Activated CD8-positive, alpha-beta memory T cell treated with anti-CD3 and anti-CD28 coated beads for 4 hours (primary cell): ENCODE measurements around the gene ZNF683.
"Not testable (repeated sequence)": the region's sequence is repeated elsewhere in the genome, so short reads cannot be mapped to it uniquely, and the experiment has no call there.

Experiments
- DNase-seq, 2 donors: peaks; one replicate each; pipeline ENCODE4 v3.0.0-alpha.2; 2020; ENCODE audit warnings: low read depth in 2 of 2

ZNF683 gene

GRCh38 chr1:26337206-26337535 is 35.4 kb downstream of the ZNF683 start:
- no peak for DNase-seq

- DNase-seq = peak; percentile 74 to 80
These were observed 35.9 kb downstream of the ZNF683 start for GRCh38 chr1:26336477-26337205.

GRCh38 chr1:26335774-26336476 is 36.6 kb downstream of the ZNF683 start:
- no peak for DNase-seq

GRCh38 chr1:26333312-26333711 is 39.2 kb downstream of the ZNF683 start:
- DNase-seq = not testable (repeated sequence)

GRCh38 chr1:26330276-26330675 is 42.3 kb downstream of the ZNF683 start:
- no peak for DNase-seq

- DNase-seq = not testable (repeated sequence)
These were observed 43.2 kb downstream of the ZNF683 start for GRCh38 chr1:26329380-26329779.

- no peak for DNase-seq
These were observed 44.0 kb downstream of the ZNF683 start for GRCh38 chr1:26328597-26328996.

- no peak for DNase-seq
These were observed 44.6 kb downstream of the ZNF683 start for GRCh38 chr1:26327956-26328362.

GRCh38 chr1:26324550-26324949 is 48.0 kb downstream of the ZNF683 start:
- DNase-seq = no peak

- DNase-seq = no peak
These were observed 49.2 kb downstream of the ZNF683 start for GRCh38 chr1:26323382-26323781.

GRCh38 chr1:26322042-26322331 is 50.6 kb downstream of the ZNF683 start:
- DNase-seq = no peak

GRCh38 chr1:26321315-26322041 is 51.1 kb downstream of the ZNF683 start:
- peak; percentile 85 to 90 for DNase-seq

GRCh38 chr1:26320896-26321295 is 51.7 kb downstream of the ZNF683 start:
- no peak for DNase-seq

GRCh38 chr1:26318338-26319064 is 54.0 kb downstream of the ZNF683 start:
- no peak for DNase-seq

- DNase-seq = peak; percentile 61 to 67
These were observed 54.8 kb downstream of the ZNF683 start, which contains the start of gene CD52 for GRCh38 chr1:26317612-26318337. CD52 (plus strand) TSS chr1:26317958; CDS start chr1:26318018, 60 bp downstream.

- DNase-seq = no peak
These were observed 55.4 kb downstream of the ZNF683 start for GRCh38 chr1:26317146-26317545.

GRCh38 chr1:26315874-26316850 is 56.4 kb downstream of the ZNF683 start:
- DNase-seq = no peak

GRCh38 chr1:26314501-26314900 is 58.0 kb downstream of the ZNF683 start:
- no peak for DNase-seq
